Heart left ventricle (tissue), 16 donors: ENCODE measurements around the gene CMIP. TPM values are rescaled to one million over a fixed set of nuclear protein-coding genes. Genes with fewer than 3 reads are reported as not detected.
"Not testable (repeated sequence)": the region's sequence is repeated elsewhere in the genome, so short reads cannot be mapped to it uniquely, and the experiment has no call there.

Experiments
- ATAC-seq, 4 donors: fragments of 200-7000 bp; cut with Tn5 transposase; one replicate each; pipeline ENCODE4 v1.9.1; 2020 to 2022; ENCODE audit warnings: moderate library complexity in 4 of 4, mild to moderate bottlenecking in 3 of 4, moderate number of reproducible peaks in 1 of 4
- DNase-seq, 5 donors: peaks; one replicate each; pipeline ENCODE4 v3.0.0-alpha.2; 2020
- H3K27ac ChIP-seq, 12 donors: fragments of 200-600 bp; sonication (generic) in 4 of 12; one replicate each; pipeline versions ENCODE4 v1.5.0 to v1.8.0; 2016 to 2022; ENCODE audit warnings: mild to moderate bottlenecking in 2 of 12
- H3K27me3 ChIP-seq, 9 donors: fragments of 200-600 bp; sonication (generic) in 2 of 9; one replicate each; pipeline versions ENCODE4 v1.5.1 to v1.8.0; 2016 to 2022; ENCODE audit warnings: mild to moderate bottlenecking in 3 of 9
- H3K36me3 ChIP-seq, 9 donors: fragments of 200-600 bp; sonication (generic) in 2 of 9; one replicate each; pipeline versions ENCODE4 v1.5.0 to v1.8.0; 2018 to 2022; ENCODE audit warnings: mild to moderate bottlenecking in 2 of 9
- H3K4me1 ChIP-seq, 12 donors: fragments of 200-600 bp; sonication (generic) in 4 of 12; one replicate each; pipeline versions ENCODE4 v1.5.0 to v1.8.0; 2016 to 2022; ENCODE audit warnings: mild to moderate bottlenecking in 3 of 12
- H3K4me3 ChIP-seq, 12 donors: fragments of 200-600 bp; sonication (generic) in 4 of 12; one replicate each; pipeline versions ENCODE4 v1.5.0 to v1.8.0; 2017 to 2022; ENCODE audit warnings: mild to moderate bottlenecking in 9 of 12, moderate library complexity in 4 of 12
- H3K9me3 ChIP-seq, 12 donors: fragments of 200-600 bp; sonication (generic) in 4 of 12; one replicate each; pipeline versions ENCODE4 v1.5.0 to v1.8.0; 2016 to 2022; ENCODE audit warnings: mild to moderate bottlenecking in 1 of 12
- CTCF ChIP-seq, 12 donors: fragments of 200-600 bp; sonication (generic) in 4 of 12; IDR thresholded peaks; one replicate each; pipeline versions ENCODE4 v1.5.0 to v1.8.0; 2018 to 2022; ENCODE audit warnings: antibody characterized with exemption in 12 of 12, mild to moderate bottlenecking in 5 of 12
- POLR2A ChIP-seq, 2 donors: fragments of 450-650 bp; IDR thresholded peaks; one replicate each; pipeline ENCODE4 v1.6.1; 2017; ENCODE audit warnings: antibody characterized with exemption in 2 of 2, mild to moderate bottlenecking in 2 of 2, moderate library complexity in 2 of 2
- WGBS, 4 donors: extraction: QIAGEN DNeasy Blood & Tissue Kit in 2 of 4; methylation state at CpG; one replicate each; pipeline versions ENCODE4 v1.1.5 to v1.1.7; 2013 to 2018; 5-methylcytosine and 5-hydroxymethylcytosine counted together
- intact Hi-C, 10 donors: fragments of 100-400 bp; cut with DNase I; formaldehyde crosslinking; loops; one replicate each; pipeline versions ENCODE4 v1.11.1 to v1.14.2; 2022
- polyA plus RNA-seq, 2 donors: library from polyadenylated mRNA; stranded (reverse); fragments of 200-250 nt; gene quantifications; one replicate each; pipeline ENCODE4 v1.2.3, GENCODE V29; 2013
- total RNA-seq, 9 donors: library from RNA; depleted of rRNA in 2 of 9; stranded (reverse); fragments of >200 nt in 2 of 9; fragmentation: NEBNext Ultra II Directional in 3 of 9; extraction: Animal tissue kit (Norgen Biotek cat#: 25700) in 3 of 9; gene quantifications; one replicate each; pipeline versions ENCODE4 v1.1.0 to v1.2.4, GENCODE V29; 2016 to 2023
- donor health status: ischemic (EF 13 %, LVEDD 7.1; RV severe dilation, severe dysfunction).
- donor health status: healthy with polysubstance abuse.
- donor health status: DM: no; HTN: yes; CAD: no.
- donor health status: DM: no; HTN: no; CAD: no.
- donor health status: ischemic (EF 25% LVEDD 6.9; RV normal size, moderate dysfunction).
- donor health status: ischemic (EF 25% LVEDD 5.7; RV mildly dilated, moderate dysfunction).
- donor health status: healthy.
- donor health status: DM: yes; HTN: yes; CAD: no.
- donor health status: ischemic (EF 35%, LVEDD 5.7; RV mildly dilated, moderate dysfunction).
- donor health status: nonischemic (EF 11% LVEDD 7.7; RV severe dilation, severe dysfunction).
- donor health status: DM: yes; HTN: yes; CAD: no.
- donor health status: PGD.
- donor health status: ischemic (EF 29% LVEDD 5.4; RV normal size, mild dysfunction).
- donor health status: nonischemic (EF 23%, LVEDD 6.1; RV moderate dilation, normal function).

The CMIP gene
- total and polyA plus RNA-seq, 11 donors, result 4.1 to 48.8 (median 10.6) TPM

GRCh38 chr16:81523387-81524115, 78.9 kb downstream of the CMIP start:
- 85 to 88% (median 88%) methylated on average over 19 to 20 of the region's 20 CpGs for WGBS, 4 donors
- no peak for ATAC-seq
- H3K36me3 ChIP-seq, result peaks cover 0 to 8% (median 0%) of the 10 kb centered on the region in 9 donors
- H3K4me1 ChIP-seq, result peaks cover 0 to 84% (median 13%) of the 10 kb centered on the region in 12 donors
- no peak for DNase-seq
- no peaks in the 10 kb centered on the region for H3K27me3 ChIP-seq
- H3K9me3 ChIP-seq, result no peaks in the 10 kb centered on the region
- TF ChIP-seq POLR2A (IDR thresholded peaks at IDR 0.05), result no peak
- TF ChIP-seq CTCF (IDR thresholded peaks at IDR 0.05), result no peak
- intact Hi-C loops, result no loop called here
- no peak overlapping the region for H3K4me3 ChIP-seq
- peak overlapping the region in 1 of 12 donors; percentile 78 for H3K27ac ChIP-seq

DNA sequence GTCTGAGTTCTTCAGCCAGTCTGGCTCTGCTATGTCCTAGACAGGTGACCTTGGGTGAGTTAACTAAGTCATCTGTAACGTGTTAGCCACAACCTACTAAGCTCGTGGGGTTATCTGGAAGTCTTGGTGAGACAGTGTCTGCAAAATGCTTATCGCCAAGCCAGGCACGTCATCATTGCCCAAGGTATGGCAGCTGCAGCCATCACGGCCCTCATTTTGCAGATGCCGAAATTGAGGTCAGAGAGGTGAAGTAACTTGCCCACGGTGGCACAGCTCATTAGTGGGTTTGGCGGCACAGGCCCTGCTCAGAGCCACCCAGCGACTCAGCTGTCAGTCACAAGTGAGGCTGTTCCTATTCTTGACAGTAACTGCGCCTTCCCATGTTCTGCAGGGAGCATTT, 79.8 kb downstream of the CMIP start:
- 88 to 92% (median 90%) methylated on average over 10 of the region's 10 CpGs for WGBS, 4 donors
- Histone ChIP-seq H3K27ac (peak overlapping the region in 1 of 12 donors; percentile 28), H3K27me3 (no peaks in the 10 kb centered on the region), H3K4me3 (no peak overlapping the region), H3K9me3 (no peaks in the 10 kb centered on the region), H3K36me3 (peaks cover 0 to 8% (median 0%) of the 10 kb centered on the region in 9 donors), H3K4me1 (peaks cover 0 to 76% (median 13%) of the 10 kb centered on the region in 12 donors)
- intact Hi-C loops, result no loop called here
- DNase-seq (peak in 1 of 5 donors; percentile 8), ATAC-seq (no peak)
- TF ChIP-seq POLR2A (IDR thresholded peaks at IDR 0.05), result no peak
- no peak for TF ChIP-seq CTCF (IDR thresholded peaks at IDR 0.05)

- H3K4me3 ChIP-seq, H3K36me3 ChIP-seq, H3K27me3 ChIP-seq, H3K9me3 ChIP-seq, ATAC-seq, DNase-seq: not testable (repeated sequence)
- peak overlapping the region in 1 of 12 donors; percentile 28 for H3K27ac ChIP-seq
- intact Hi-C loops, result loop anchor here in 1 of 10 donors (5.0 kb wide), 1 partner anchor 87 kb away; no protein-coding TSS in a partner anchor
- WGBS, 4 donors, result 96 to 99% (median 97%) methylated on average over 4 of the region's 4 CpGs
- H3K4me1 ChIP-seq, result peaks cover 0 to 71% (median 13%) of the 10 kb centered on the region in 12 donors
Observed at GRCh38 chr16:81524885-81525284, 80.3 kb downstream of the CMIP start.

GRCh38 chr16:81526199-81526598, 81.6 kb downstream of the CMIP start:
- Histone ChIP-seq H3K27me3 (no peaks in the 10 kb centered on the region), H3K4me3 (no peak overlapping the region), H3K9me3 (no peaks in the 10 kb centered on the region), H3K27ac (peak overlapping the region in 10 of 12 donors; percentile 12 to 63 (median 40)), H3K36me3 (peaks cover 0 to 8% (median 0%) of the 10 kb centered on the region in 9 donors), H3K4me1 (peaks cover 0 to 60% (median 15%) of the 10 kb centered on the region in 12 donors)
- intact Hi-C loops, result loop anchor here in 2 of 10 donors (2.0 to 5.0 kb wide), 2 partner anchors 17 to 86 kb away; no protein-coding TSS in a partner anchor
- DNase-seq (no peak), ATAC-seq (no peak)
- WGBS, 4 donors, result 67 to 78% (median 72%) methylated on average over 4 of the region's 4 CpGs
- TF ChIP-seq POLR2A (IDR thresholded peaks at IDR 0.05) (no peak), CTCF (IDR thresholded peaks at IDR 0.05) (no peak)
